HepG2 (cell line): ENCODE measurements around the gene TRAPPC1. TPM values are rescaled to one million over a fixed set of nuclear protein-coding genes. Genes with fewer than 3 reads are reported as not detected.

Experiments used
- ATAC-seq: fragments of 200-7000 bp; cut with Tn5 transposase; 3 replicates; pipeline ENCODE4 v1.9.1; 2020; ENCODE audit warnings: mild to moderate bottlenecking, moderate library complexity
- Bru-seq: library from RNA; stranded (reverse); fragments of 400-500 nt; gene quantifications from one replicate; lab custom pipeline; 2021; lab: Mats Ljungman, UMichigan
- BruChase-seq, 2 experiments: library from RNA; stranded (reverse); fragments of 400-500 nt; gene quantifications; one replicate each; lab custom pipeline; 2021; lab: Mats Ljungman, UMichigan
- BruUV-seq: library from RNA; stranded (reverse); fragments of 400-500 nt; replicated peaks from 2 replicates; lab custom pipeline; 2021; lab: Mats Ljungman, UMichigan
- CTCF ChIA-PET: fragments of 300-600 bp; formaldehyde crosslinking; extraction: SDS; loops from one replicate; lab custom pipeline; 2021; ENCODE audit warnings: low total read pairs, inconsistent platforms, low intra/inter-chr PET ratio; lab: Yijun Ruan, JAX
- POLR2A ChIA-PET: fragments of 350-600 bp; sonication (Branson Sonifier 250); formaldehyde crosslinking; loops from one replicate; lab custom pipeline; 2020; ENCODE audit warnings: antibody characterized with exemption, inconsistent platforms; lab: Yijun Ruan, JAX
- DNase-seq: peaks from one replicate; pipeline ENCODE4 v3.0.0-alpha.2; 2015; ENCODE audit warnings: low spot score
- FAIRE-seq: peaks from 3 replicates; lab custom pipeline; 2011; peaks lifted over from hg19 to GRCh38; lab: Jason Lieb, UNC
- H2AFZ ChIP-seq: one replicate; pipeline ENCODE4 v1.6.1; 2011; ENCODE audit warnings: low read length, inconsistent platforms
- H3K27ac ChIP-seq: fragments of 300-600 bp; 3 replicates; pipeline ENCODE4 v1.8.0; 2011; ENCODE audit warnings: mixed run types, mild to moderate bottlenecking, mixed read lengths, low read length, inconsistent platforms; ENCODE audit not compliant: insufficient read depth; ENCODE audit errors: extremely low read length
- H3K27me3 ChIP-seq, 2 experiments: fragments of 200-600 bp in 1 of 2; 2 replicates in 1 of 2; 3 replicates in 1 of 2; pipeline versions ENCODE4 v1.6.0 to v1.8.0; 2011; ENCODE audit warnings: low read length in 2 of 2, mild to moderate bottlenecking in 2 of 2, moderate library complexity in 2 of 2, inconsistent platforms in 1 of 2; ENCODE audit not compliant: insufficient read depth in 2 of 2, control insufficient read depth in 1 of 2
- H3K36me3 ChIP-seq, 2 experiments: fragments of 200-600 bp in 1 of 2; replicated peaks in 1 of 2; 2 replicates in 1 of 2; 3 replicates in 1 of 2; pipeline versions ENCODE4 v1.5.1 to v1.8.0; 2011; ENCODE audit warnings: low read length in 2 of 2, inconsistent platforms in 1 of 2; ENCODE audit not compliant: insufficient read depth in 2 of 2, control insufficient read depth in 1 of 2
- H3K4me1 ChIP-seq: 2 replicates; pipeline ENCODE4 v1.5.1; 2012; ENCODE audit warnings: low read length, inconsistent platforms; ENCODE audit not compliant: insufficient read depth
- H3K4me2 ChIP-seq: 2 replicates; pipeline ENCODE4 v1.6.0; 2011; ENCODE audit warnings: low read depth, low read length, inconsistent platforms
- H3K4me3 ChIP-seq, 3 experiments: fragments of 200-600 bp in 1 of 3; sonication (generic), shearing (Covaris generic) in 1 of 3; replicated peaks in 1 of 3; 2 replicates each; pipeline ENCODE4 v1.5.1; 2011 to 2016; ENCODE audit warnings: low read length in 3 of 3, inconsistent platforms in 2 of 3, low read depth in 2 of 3, mild to moderate bottlenecking in 2 of 3, control low read depth in 1 of 3, mixed read lengths in 1 of 3; ENCODE audit not compliant: insufficient read depth in 1 of 3
- H3K79me2 ChIP-seq: one replicate; pipeline ENCODE4 v1.6.1; 2011; ENCODE audit warnings: low read length, inconsistent platforms; ENCODE audit not compliant: insufficient read depth
- H3K9ac ChIP-seq: 2 replicates; pipeline ENCODE4 v1.6.0; 2011; ENCODE audit warnings: mild to moderate bottlenecking, low read depth, low read length, inconsistent platforms; ENCODE audit not compliant: insufficient read depth
- H3K9me3 ChIP-seq: 2 replicates; pipeline ENCODE4 v1.5.1; 2012; ENCODE audit warnings: mild to moderate bottlenecking, low read length
- H4K20me1 ChIP-seq: 2 replicates; pipeline ENCODE4 v1.6.0; 2011; ENCODE audit warnings: inconsistent platforms, mild to moderate bottlenecking, low read length, moderate library complexity; ENCODE audit not compliant: insufficient read depth
- MEIS2 ChIP-seq: sonication (generic); formaldehyde crosslinking; IDR thresholded peaks from 2 replicates; pipeline ENCODE4 v1.9.0; 2021; ENCODE audit warnings: mild to moderate bottlenecking, missing genetic modification reagents
- RCOR2 ChIP-seq: IDR thresholded peaks from 2 replicates; pipeline ENCODE4 v1.6.1; 2016; ENCODE audit warnings: missing biosample characterization, missing genetic modification reagents
- SOX6 ChIP-seq, 2 experiments: fragments of 450-650 bp in 1 of 2; sonication (generic) in 1 of 2; formaldehyde crosslinking in 1 of 2; IDR thresholded peaks; 2 replicates each; pipeline versions ENCODE4 v1.4.0 to v1.6.1; 2017 to 2020; ENCODE audit warnings: antibody characterized with exemption in 1 of 2, mild to moderate bottlenecking in 1 of 2, missing genetic modification reagents in 1 of 2
- ZNF775 ChIP-seq: sonication (generic); formaldehyde crosslinking; IDR thresholded peaks from 2 replicates; pipeline ENCODE4 v1.4.0; 2020; ENCODE audit warnings: missing genetic modification reagents, mild to moderate bottlenecking, moderate library complexity, borderline replicate concordance
- WGBS: methylation state at CpG from one replicate; pipeline ENCODE4 v1.1.6; 2017; ENCODE audit warnings: low lambda C conversion rate; 5-methylcytosine and 5-hydroxymethylcytosine counted together
- in situ Hi-C: cut with HindIII; loops from 2 replicates; pipeline ENCODE4 v1.10.0; 2017; ENCODE audit warnings: low pct_unique_long_range_greater_than_20kb; ENCODE audit not compliant: extremely low pct_ligation_motif_present
- intact Hi-C: fragments of 100-400 bp; cut with micrococcal nuclease; formaldehyde crosslinking; loops from one replicate; pipeline ENCODE4 v1.10.0; 2022; ENCODE audit not compliant: unreplicated experiment
- long read RNA-seq, 2 experiments: library from RNA in 1 of 2; library from polyadenylated mRNA in 1 of 2; stranded (forward) in 1 of 2; unstranded in 1 of 2; transcript quantifications; one replicate each; pipeline ENCODE4 v2.0.0, GENCODE V29; 2019 to 2022
- polyA minus RNA-seq, 3 experiments: library from RNA; depleted of rRNA, polyadenylated mRNA; stranded (reverse); fragments of >200 nt; gene quantifications; 2 replicates each; pipeline ENCODE4 v1.2.3, GENCODE V29; 2011; ENCODE audit warnings: low replicate concordance in 1 of 3
- polyA plus RNA-seq, 8 experiments: library from polyadenylated mRNA; depleted of rRNA in 3 of 8; stranded (reverse) in 7 of 8; unstranded in 1 of 8; fragments of >200 nt; fragmentation: Illumina TruSeq in 4 of 8; extraction: Trizol in 4 of 8; gene quantifications; 2 replicates each; pipeline versions ENCODE4 v1.2.1 to v1.2.3, GENCODE V29; 2011 to 2016; ENCODE audit warnings: low read depth in 4 of 8, missing spikeins in 1 of 8, mixed read lengths in 1 of 8; ENCODE audit not compliant: insufficient read depth in 1 of 8
- total RNA-seq, 5 experiments: library from RNA; depleted of rRNA; stranded (reverse); fragments of >200 nt; fragmentation: Illumina TruSeq; extraction: Trizol; gene quantifications; 2 replicates each; pipeline ENCODE4 v1.2.3, GENCODE V29; 2016; ENCODE audit warnings: low read depth in 1 of 5
- TF ChIP-seq, protein P1 (sequence below): sonication (generic); formaldehyde crosslinking; conservative IDR thresholded peaks from 2 replicates; pipeline ENCODE4 v1.4.0; 2020; ENCODE audit warnings: missing genetic modification reagents
- TF ChIP-seq, protein P2 (sequence below): IDR thresholded peaks from 2 replicates; pipeline ENCODE4 v1.6.1; 2016; ENCODE audit warnings: missing compliant biosample characterization, missing genetic modification reagents, borderline replicate concordance
- TF ChIP-seq, protein P3 (sequence below): sonication (generic); formaldehyde crosslinking; IDR thresholded peaks from 2 replicates; pipeline ENCODE4 v1.5.0; 2020; ENCODE audit warnings: mild to moderate bottlenecking, missing genetic modification reagents, borderline replicate concordance

TRAPPC1 gene, protein sequence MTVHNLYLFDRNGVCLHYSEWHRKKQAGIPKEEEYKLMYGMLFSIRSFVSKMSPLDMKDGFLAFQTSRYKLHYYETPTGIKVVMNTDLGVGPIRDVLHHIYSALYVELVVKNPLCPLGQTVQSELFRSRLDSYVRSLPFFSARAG
- 28.1 and 36.9 TPM in 2 replicates for total RNA-seq (2016; rRNA removed; fragmentation: Illumina TruSeq; extraction: Trizol)
- total RNA-seq (2016; cell fraction: cytosol; rRNA removed; fragmentation: Illumina TruSeq; extraction: Trizol; ENCODE audit: low read depth): 18.6 and 30.6 TPM in 2 replicates
- total RNA-seq (2016; cell fraction: insoluble cytoplasmic fraction; rRNA removed; fragmentation: Illumina TruSeq; extraction: Trizol): 26.6 and 30.5 TPM in 2 replicates
- 27.2 and 41.0 TPM in 2 replicates for total RNA-seq (2016; cell fraction: membrane; rRNA removed; fragmentation: Illumina TruSeq; extraction: Trizol)
- total RNA-seq (2016; cell fraction: nucleus; rRNA removed; fragmentation: Illumina TruSeq; extraction: Trizol): 16.5 and 21.7 TPM in 2 replicates
- polyA plus RNA-seq (2011; rRNA removed): 44.9 and 46.7 TPM in 2 replicates
- 117 and 121 TPM in 2 replicates for polyA plus RNA-seq (2011; cell fraction: cytosol; rRNA removed)
- polyA plus RNA-seq (2011; cell fraction: nucleus; rRNA removed): 33.8 and 41.2 TPM in 2 replicates
- 82.0 and 92.0 TPM in 2 replicates for polyA plus RNA-seq (2012)
- polyA plus RNA-seq (2016; cell fraction: cytosol; fragmentation: Illumina TruSeq; extraction: Trizol; ENCODE audit: low read depth): 119 and 155 TPM in 2 replicates
- 128 and 160 TPM in 2 replicates for polyA plus RNA-seq (2016; cell fraction: insoluble cytoplasmic fraction; fragmentation: Illumina TruSeq; extraction: Trizol; ENCODE audit: low read depth)
- polyA plus RNA-seq (2016; cell fraction: membrane; fragmentation: Illumina TruSeq; extraction: Trizol; ENCODE audit: low read depth): 121 and 142 TPM in 2 replicates
- polyA plus RNA-seq (2016; cell fraction: nucleus; fragmentation: Illumina TruSeq; extraction: Trizol; ENCODE audit: insufficient read depth, low read depth): 73.6 and 93.7 TPM in 2 replicates
- 54.8 and 75.7 TPM in 2 replicates for polyA minus RNA-seq (2011; rRNA and poly(A)+ RNA removed; ENCODE audit: low replicate concordance)
- polyA minus RNA-seq (2011; cell fraction: cytosol; rRNA and poly(A)+ RNA removed): 33.8 and 43.0 TPM in 2 replicates
- polyA minus RNA-seq (2011; cell fraction: nucleus; rRNA and poly(A)+ RNA removed): 13.0 and 16.9 TPM in 2 replicates
- Bru-seq, nascent RNA: percentile 76 among the genes with signal in this experiment
- BruChase-seq, experiment 1, labeled RNA remaining after a 6-hour chase: percentile 89 among the genes with signal in this experiment
- BruChase-seq, experiment 2, labeled RNA remaining after a 2-hour chase: percentile 79 among the genes with signal in this experiment
- long read RNA-seq, experiment 1, transcript TRAPPC1-201 (4 exons, 811 nt): major isoform, 50 of 55 reads
- long read RNA-seq, experiment 1, partial matches to known transcripts: 2 of 55 reads
- long read RNA-seq, experiment 1, other reads (novel, unspliced or antisense): 3 of 55 reads
- long read RNA-seq, experiment 2, transcript TRAPPC1-201 (4 exons, 811 nt): major isoform, 95 of 162 reads
- long read RNA-seq, experiment 2, transcript TRAPPC1-207 (3 exons, 561 nt): minor isoform, 5 of 162 reads
- long read RNA-seq, experiment 2, partial matches to known transcripts: 33 of 162 reads
- long read RNA-seq, experiment 2, other reads (novel, unspliced or antisense): 28 of 162 reads

DNA sequence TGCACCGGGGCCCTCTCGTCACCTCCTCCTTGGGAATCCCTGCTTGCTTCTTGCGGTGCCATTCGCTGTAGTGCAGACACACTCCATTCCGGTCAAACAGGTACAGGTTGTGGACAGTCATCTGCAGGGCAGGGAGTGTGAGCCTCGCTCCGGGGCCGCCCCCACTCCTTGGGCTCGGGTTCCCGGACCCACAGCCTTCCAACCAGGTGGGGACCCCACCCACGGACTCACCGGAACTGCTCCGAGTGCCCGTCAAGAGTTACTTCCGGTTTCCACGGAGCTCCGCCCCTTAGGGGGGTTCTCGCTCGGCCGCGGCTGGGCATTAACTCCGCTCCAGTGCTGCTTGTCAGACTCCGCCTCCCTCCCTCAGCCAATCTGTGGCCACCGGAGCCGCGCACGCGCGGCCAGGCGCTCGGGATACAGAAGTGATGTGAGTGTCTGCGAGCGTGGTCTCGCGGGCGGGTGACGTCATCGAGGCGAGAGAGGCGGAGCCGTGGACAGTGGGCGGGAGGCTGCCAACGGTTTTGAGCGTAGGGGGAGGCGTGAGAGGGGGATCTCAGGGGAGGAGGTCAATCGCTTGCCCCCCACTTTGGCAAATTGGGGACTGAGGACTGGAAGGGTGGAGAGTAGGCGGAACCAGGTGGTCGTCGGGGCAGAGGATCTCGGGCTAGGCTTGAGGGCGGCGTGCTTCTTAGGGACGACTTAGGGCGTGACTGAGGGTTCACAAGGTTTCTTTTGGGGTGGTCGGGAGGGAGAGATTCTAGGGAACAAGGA is at the start of gene TRAPPC1, which contains the start of gene CNTROB:
Gene TRAPPC1 (minus strand): TSS at position 238 of the 774 bp plus-strand sequence. CDS start 117 bp downstream, at position 121.
Gene CNTROB (plus strand): TSS at position 498 of the 774 bp plus-strand sequence. CDS start 874 bp downstream, outside the sequence.
- Histone ChIP-seq H3K9me3 (no peaks in the 10 kb centered on the region), H3K36me3 (peaks cover 4 to 15% of the 10 kb centered on the region in 2 experiments; a peak in 4 of 5 replicates), H2AFZ (peak within 1 kb of the TSS; percentile 45), H4K20me1 (no peaks in the 10 kb centered on the region), H3K4me3 (peak within 1 kb of the TSS; percentile 80 to 93 (median 85)), H3K4me1 (peaks cover 26% of the 10 kb centered on the region), H3K4me2 (peak within 1 kb of the TSS; percentile 97), H3K79me2 (peaks cover 14% of the 10 kb centered on the region), H3K27ac (peak within 1 kb of the TSS; percentile 67), H3K27me3 (no peaks in the 10 kb centered on the region; a peak in 1 of 5 replicates), H3K9ac (peak within 1 kb of the TSS; percentile 93)
- ATAC-seq (peak; percentile 94), DNase-seq (peak; percentile 97), FAIRE-seq (peak; percentile 92)
- ChIA-PET POLR2A (interaction anchor here (0.6 to 3.6 kb wide), 12 partner anchors 8 to 125 kb away, joined by 3 to 27 read pairs (median 4); partner anchors contain the start of genes KDM6B, NAA38 and RNF227), CTCF (no interaction called here)
- in situ Hi-C loops: no loop called here
- BruUV-seq: no TSS peak
- intact Hi-C loops: loop anchor here (5.0 kb wide), 1 partner anchor 55 kb away; no protein-coding TSS in a partner anchor
- WGBS: 2% methylated on average over 11 of the region's 55 CpGs
- TF ChIP-seq SOX6 (IDR thresholded peaks at IDR 0.05) (no peak), SOX6 (CRISPR knock-in tag; IDR thresholded peaks at IDR 0.05) (0 out of 2 replicates have a peak, but pooled peaks have one; percentile 20), MEIS2 (CRISPR knock-in tag) (peak; percentile 9; the same call in 1 of the 2 replicates), RCOR2 (CRISPR knock-in tag) (no peak), ZNF775 (0 out of 2 replicates have a peak, but pooled peaks have one; percentile 63)
- TF ChIP-seq, protein P1, sequence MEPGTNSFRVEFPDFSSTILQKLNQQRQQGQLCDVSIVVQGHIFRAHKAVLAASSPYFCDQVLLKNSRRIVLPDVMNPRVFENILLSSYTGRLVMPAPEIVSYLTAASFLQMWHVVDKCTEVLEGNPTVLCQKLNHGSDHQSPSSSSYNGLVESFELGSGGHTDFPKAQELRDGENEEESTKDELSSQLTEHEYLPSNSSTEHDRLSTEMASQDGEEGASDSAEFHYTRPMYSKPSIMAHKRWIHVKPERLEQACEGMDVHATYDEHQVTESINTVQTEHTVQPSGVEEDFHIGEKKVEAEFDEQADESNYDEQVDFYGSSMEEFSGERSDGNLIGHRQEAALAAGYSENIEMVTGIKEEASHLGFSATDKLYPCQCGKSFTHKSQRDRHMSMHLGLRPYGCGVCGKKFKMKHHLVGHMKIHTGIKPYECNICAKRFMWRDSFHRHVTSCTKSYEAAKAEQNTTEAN (CRISPR knock-in tag): 0 out of 2 replicates have a peak, but pooled peaks have one; percentile 14
- TF ChIP-seq, protein P2, sequence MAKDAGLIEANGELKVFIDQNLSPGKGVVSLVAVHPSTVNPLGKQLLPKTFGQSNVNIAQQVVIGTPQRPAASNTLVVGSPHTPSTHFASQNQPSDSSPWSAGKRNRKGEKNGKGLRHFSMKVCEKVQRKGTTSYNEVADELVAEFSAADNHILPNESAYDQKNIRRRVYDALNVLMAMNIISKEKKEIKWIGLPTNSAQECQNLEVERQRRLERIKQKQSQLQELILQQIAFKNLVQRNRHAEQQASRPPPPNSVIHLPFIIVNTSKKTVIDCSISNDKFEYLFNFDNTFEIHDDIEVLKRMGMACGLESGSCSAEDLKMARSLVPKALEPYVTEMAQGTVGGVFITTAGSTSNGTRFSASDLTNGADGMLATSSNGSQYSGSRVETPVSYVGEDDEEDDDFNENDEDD (CRISPR knock-in tag): peak; percentile 74; the same call in 1 of the 2 replicates
- TF ChIP-seq, protein P3, sequence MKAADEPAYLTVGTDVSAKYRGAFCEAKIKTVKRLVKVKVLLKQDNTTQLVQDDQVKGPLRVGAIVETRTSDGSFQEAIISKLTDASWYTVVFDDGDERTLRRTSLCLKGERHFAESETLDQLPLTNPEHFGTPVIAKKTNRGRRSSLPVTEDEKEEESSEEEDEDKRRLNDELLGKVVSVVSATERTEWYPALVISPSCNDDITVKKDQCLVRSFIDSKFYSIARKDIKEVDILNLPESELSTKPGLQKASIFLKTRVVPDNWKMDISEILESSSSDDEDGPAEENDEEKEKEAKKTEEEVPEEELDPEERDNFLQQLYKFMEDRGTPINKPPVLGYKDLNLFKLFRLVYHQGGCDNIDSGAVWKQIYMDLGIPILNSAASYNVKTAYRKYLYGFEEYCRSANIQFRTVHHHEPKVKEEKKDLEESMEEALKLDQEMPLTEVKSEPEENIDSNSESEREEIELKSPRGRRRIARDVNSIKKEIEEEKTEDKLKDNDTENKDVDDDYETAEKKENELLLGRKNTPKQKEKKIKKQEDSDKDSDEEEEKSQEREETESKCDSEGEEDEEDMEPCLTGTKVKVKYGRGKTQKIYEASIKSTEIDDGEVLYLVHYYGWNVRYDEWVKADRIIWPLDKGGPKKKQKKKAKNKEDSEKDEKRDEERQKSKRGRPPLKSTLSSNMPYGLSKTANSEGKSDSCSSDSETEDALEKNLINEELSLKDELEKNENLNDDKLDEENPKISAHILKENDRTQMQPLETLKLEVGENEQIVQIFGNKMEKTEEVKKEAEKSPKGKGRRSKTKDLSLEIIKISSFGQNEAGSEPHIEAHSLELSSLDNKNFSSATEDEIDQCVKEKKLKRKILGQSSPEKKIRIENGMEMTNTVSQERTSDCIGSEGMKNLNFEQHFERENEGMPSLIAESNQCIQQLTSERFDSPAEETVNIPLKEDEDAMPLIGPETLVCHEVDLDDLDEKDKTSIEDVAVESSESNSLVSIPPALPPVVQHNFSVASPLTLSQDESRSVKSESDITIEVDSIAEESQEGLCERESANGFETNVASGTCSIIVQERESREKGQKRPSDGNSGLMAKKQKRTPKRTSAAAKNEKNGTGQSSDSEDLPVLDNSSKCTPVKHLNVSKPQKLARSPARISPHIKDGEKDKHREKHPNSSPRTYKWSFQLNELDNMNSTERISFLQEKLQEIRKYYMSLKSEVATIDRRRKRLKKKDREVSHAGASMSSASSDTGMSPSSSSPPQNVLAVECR (CRISPR knock-in tag): peak; percentile 75
